HL-60 (cell line): ENCODE results near the gene RCC2.
"Not testable (repeated sequence)": the region's sequence is repeated elsewhere in the genome, so short reads cannot be mapped to it uniquely, and the experiment has no call there.

Experiments
- DNase-seq, 2 experiments: peaks; one replicate each; pipeline ENCODE4 v3.0.0-alpha.2; 2010 to 2020; ENCODE audit warnings: low read depth in 1 of 2, low spot score in 1 of 2
- H3K27ac ChIP-seq: fragments of 250-450 bp; sonication (Bioruptor Pico); replicated peaks from 2 replicates; pipeline ENCODE4 v1.5.1; 2020; ENCODE audit warnings: mild to moderate bottlenecking, moderate library complexity
- H3K27me3 ChIP-seq: fragments of 250-450 bp; sonication (Bioruptor Pico); 2 replicates; pipeline ENCODE4 v1.5.1; 2021; ENCODE audit warnings: mild to moderate bottlenecking, moderate library complexity; ENCODE audit not compliant: insufficient read depth, poor library complexity, severe bottlenecking
- H3K4me3 ChIP-seq: replicated peaks from 2 replicates; pipeline ENCODE4 v1.5.1; 2011; ENCODE audit warnings: mild to moderate bottlenecking, control low read depth, low read length; ENCODE audit not compliant: insufficient read depth
- CTCF ChIP-seq: IDR thresholded peaks from one replicate; pipeline ENCODE4 v1.5.1; 2011; ENCODE audit warnings: low read length, control low read depth, inconsistent platforms; ENCODE audit not compliant: insufficient read depth
- GABPA ChIP-seq: IDR thresholded peaks from 2 replicates; pipeline ENCODE4 v1.6.1; 2012; ENCODE audit warnings: low read depth
- POLR2AphosphoS5 ChIP-seq: IDR thresholded peaks from 2 replicates; pipeline ENCODE4 v1.6.1; 2012; ENCODE audit warnings: low read depth
- SPI1 ChIP-seq: IDR thresholded peaks from 2 replicates; pipeline ENCODE4 v1.6.1; 2012; ENCODE audit warnings: low read depth, mild to moderate bottlenecking, borderline replicate concordance
- TF ChIP-seq, protein P1 (sequence below): IDR thresholded peaks from 2 replicates; pipeline ENCODE4 v1.6.1; 2012; ENCODE audit warnings: low read depth; ENCODE audit not compliant: insufficient replicate concordance

RCC2 gene

DNA sequence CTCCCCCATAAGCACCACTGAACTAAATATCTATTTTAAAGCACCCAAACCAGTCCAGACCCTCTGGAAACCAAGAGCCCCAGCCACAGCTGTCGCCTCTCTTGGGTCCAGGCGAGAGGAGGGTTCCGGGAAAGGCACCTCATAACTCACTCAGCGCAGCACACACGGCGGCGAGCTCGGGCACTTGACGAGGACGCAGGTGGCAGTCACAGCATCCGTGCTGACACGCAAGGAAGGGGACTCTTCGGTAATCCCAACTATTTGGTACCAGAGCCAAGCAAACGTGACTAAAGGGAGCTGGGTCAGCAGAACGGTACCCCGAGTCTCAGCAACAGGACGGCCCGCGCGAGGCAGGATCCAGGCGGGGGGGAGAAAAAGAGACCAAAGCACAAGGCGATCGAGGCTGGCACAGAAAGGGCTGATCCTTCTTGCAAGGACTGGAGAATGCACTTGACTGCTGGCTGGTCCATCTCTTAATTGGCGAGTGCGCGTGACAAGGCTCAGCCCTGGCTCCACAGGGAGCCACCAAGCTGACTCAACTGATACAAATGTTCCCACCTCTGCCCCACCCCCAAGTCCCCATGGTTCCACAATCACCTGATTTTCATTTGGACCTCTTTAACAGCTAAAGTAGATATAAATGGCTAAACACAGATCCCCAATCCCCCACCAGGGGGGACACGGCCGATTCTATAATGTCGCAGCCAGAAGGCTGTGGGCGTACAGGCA is 31.5 kb downstream of the RCC2 start:
- peak; percentile 31; the same call in 1 of the 2 replicates for TF ChIP-seq POLR2AphosphoS5
- not testable (repeated sequence) for H3K4me3 ChIP-seq, H3K27me3 ChIP-seq, H3K27ac ChIP-seq, DNase-seq

DNA sequence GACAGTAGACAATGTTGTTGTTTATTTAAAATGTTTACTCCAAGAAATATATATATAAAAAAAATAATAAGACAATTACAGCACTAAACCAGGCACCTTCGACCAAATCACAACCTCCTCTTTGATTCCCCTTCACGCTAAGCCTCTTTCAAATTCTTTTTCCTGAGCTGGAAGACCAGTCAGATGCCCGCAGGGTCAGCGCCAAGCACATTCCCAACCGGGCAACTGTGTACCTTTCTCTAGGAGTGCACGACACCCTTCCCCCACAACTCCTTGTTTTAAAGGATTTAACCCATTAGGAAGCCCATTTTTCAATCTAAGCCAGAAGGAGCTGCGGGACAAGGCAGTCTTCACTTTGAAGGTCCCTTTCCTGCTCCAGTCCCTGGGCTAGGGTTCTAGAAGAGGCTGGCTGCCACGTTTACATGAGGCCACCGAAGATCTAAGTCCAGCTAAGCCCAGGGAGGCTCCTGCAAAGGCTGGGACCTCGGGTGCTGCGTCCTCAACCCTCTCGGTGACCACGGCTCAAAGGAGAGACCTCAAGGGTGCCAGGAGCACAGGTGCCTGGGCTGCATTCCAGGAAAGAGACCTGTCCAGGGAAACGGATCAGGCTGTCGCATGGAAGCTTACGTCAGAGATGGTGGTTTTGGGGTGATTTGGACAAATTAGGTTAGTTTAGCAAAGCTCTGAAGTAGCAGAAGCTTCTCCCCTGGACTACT is 32.6 kb downstream of the RCC2 start:
- not testable (repeated sequence) for H3K27ac ChIP-seq, H3K27me3 ChIP-seq, H3K4me3 ChIP-seq

GRCh38 chr1:17405898-17406759 is 33.3 kb downstream of the RCC2 start:
- no peak overlapping the region for H3K27ac ChIP-seq
- peak; percentile 81; the same call in 1 of the 2 replicates for TF ChIP-seq POLR2AphosphoS5
- no peak for TF ChIP-seq GABPA
- TF ChIP-seq CTCF = peak; percentile 65
- TF ChIP-seq, protein P1, sequence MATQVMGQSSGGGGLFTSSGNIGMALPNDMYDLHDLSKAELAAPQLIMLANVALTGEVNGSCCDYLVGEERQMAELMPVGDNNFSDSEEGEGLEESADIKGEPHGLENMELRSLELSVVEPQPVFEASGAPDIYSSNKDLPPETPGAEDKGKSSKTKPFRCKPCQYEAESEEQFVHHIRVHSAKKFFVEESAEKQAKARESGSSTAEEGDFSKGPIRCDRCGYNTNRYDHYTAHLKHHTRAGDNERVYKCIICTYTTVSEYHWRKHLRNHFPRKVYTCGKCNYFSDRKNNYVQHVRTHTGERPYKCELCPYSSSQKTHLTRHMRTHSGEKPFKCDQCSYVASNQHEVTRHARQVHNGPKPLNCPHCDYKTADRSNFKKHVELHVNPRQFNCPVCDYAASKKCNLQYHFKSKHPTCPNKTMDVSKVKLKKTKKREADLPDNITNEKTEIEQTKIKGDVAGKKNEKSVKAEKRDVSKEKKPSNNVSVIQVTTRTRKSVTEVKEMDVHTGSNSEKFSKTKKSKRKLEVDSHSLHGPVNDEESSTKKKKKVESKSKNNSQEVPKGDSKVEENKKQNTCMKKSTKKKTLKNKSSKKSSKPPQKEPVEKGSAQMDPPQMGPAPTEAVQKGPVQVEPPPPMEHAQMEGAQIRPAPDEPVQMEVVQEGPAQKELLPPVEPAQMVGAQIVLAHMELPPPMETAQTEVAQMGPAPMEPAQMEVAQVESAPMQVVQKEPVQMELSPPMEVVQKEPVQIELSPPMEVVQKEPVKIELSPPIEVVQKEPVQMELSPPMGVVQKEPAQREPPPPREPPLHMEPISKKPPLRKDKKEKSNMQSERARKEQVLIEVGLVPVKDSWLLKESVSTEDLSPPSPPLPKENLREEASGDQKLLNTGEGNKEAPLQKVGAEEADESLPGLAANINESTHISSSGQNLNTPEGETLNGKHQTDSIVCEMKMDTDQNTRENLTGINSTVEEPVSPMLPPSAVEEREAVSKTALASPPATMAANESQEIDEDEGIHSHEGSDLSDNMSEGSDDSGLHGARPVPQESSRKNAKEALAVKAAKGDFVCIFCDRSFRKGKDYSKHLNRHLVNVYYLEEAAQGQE = no peak
- peak in 1 of 2 experiments; percentile 69 for DNase-seq
- H3K4me3 ChIP-seq = no peak overlapping the region
- no peaks in the 10 kb centered on the region for H3K27me3 ChIP-seq

More for the DNA sequence above, 32.6 kb downstream of the RCC2 start:
- not testable (repeated sequence) for DNase-seq

DNA sequence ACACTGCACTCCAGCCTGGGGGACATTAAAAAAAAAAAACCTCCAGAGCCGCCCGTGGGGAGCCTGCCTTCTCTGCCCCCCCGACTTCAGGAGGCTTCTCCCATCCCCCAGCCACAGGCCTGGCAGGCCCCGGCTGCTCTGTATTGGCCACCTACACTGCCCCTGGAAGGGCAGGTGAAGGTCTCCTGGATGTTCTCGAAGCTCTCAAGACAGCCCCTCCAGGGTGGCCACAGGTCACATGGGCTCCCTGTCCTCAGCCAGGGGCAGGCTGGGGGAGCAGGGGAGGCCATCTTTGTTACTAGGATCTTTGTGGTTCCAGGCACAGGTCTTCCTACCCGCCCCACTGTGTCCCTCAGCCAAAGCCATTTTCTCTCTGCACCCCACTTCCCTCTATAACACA is 34.7 kb downstream of the RCC2 start:
- H3K4me3 ChIP-seq = no peak overlapping the region
- TF ChIP-seq, protein P1 = no peak
- TF ChIP-seq CTCF = no peak
- no peak for TF ChIP-seq POLR2AphosphoS5
- TF ChIP-seq GABPA = no peak
- no peak for TF ChIP-seq SPI1
- no peak for DNase-seq
- no peak overlapping the region for H3K27ac ChIP-seq
- no peaks in the 10 kb centered on the region for H3K27me3 ChIP-seq
